ES-I3 (cell line): ENCODE measurements around the gene IRAG1.
A peak's percentile ranks its signal among the peaks of the same experiment; 100 is the strongest.

Experiments used
- H3K36me3 ChIP-seq: 2 replicates; pipeline ENCODE4 v1.6.1; 2013; ENCODE audit warnings: mild to moderate bottlenecking, low read length, control low read depth, moderate library complexity; ENCODE audit not compliant: insufficient read depth
- H3K4me1 ChIP-seq: 2 replicates; pipeline ENCODE4 v1.6.1; 2013; ENCODE audit warnings: mild to moderate bottlenecking, control low read depth, low read length; ENCODE audit not compliant: insufficient read depth
- H3K9ac ChIP-seq: 2 replicates; pipeline ENCODE4 v1.6.1; 2013; ENCODE audit warnings: low read depth, mild to moderate bottlenecking, low read length, moderate library complexity
- H3K9me3 ChIP-seq: 2 replicates; pipeline ENCODE4 v1.6.1; 2013; ENCODE audit warnings: mild to moderate bottlenecking, low read length, moderate library complexity; ENCODE audit not compliant: control insufficient read depth, insufficient read depth

The IRAG1 gene, protein sequence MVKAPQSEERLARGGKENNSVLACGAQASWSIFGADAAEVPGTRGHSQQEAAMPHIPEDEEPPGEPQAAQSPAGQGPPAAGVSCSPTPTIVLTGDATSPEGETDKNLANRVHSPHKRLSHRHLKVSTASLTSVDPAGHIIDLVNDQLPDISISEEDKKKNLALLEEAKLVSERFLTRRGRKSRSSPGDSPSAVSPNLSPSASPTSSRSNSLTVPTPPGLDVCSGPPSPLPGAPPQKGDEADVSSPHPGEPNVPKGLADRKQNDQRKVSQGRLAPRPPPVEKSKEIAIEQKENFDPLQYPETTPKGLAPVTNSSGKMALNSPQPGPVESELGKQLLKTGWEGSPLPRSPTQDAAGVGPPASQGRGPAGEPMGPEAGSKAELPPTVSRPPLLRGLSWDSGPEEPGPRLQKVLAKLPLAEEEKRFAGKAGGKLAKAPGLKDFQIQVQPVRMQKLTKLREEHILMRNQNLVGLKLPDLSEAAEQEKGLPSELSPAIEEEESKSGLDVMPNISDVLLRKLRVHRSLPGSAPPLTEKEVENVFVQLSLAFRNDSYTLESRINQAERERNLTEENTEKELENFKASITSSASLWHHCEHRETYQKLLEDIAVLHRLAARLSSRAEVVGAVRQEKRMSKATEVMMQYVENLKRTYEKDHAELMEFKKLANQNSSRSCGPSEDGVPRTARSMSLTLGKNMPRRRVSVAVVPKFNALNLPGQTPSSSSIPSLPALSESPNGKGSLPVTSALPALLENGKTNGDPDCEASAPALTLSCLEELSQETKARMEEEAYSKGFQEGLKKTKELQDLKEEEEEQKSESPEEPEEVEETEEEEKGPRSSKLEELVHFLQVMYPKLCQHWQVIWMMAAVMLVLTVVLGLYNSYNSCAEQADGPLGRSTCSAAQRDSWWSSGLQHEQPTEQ

DNA sequence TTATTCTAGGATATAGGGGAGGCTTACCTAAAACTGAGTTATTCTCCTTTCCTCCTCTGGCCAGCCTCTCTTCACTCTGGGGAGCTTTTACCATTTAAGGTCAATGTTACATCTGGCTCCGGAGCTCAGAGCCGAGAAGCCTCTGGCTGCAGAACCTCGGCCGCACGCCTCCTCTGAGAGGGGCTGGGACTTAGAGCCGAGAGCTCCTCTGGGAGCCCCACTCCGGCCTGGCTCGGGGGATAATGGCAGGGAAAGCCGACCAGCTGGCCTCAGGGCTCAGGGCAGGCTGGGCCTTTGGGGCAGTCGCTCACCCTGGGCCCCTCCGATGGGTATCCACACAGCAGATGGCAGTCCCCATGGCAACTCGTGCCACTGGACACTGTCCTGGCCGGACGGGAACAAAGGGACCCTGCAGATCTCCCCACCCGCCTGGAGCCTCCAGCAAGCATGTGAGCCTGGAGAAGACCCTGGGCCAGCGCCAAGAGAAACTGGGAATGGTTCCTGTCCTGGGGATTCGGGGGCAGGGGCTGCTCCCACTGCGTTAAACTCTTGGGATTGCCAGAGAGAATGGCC is at the start of gene IRAG1:
TSS of gene IRAG1 (minus strand) at position 247 of the 573 bp plus-strand sequence. CDS start at position 94, 153 bp downstream.
- Histone ChIP-seq H3K36me3 (no peaks in the 10 kb centered on the region), H3K4me1 (peaks cover 7% of the 10 kb centered on the region; the same call in 1 of the 2 replicates), H3K9me3 (no peaks in the 10 kb centered on the region), H3K9ac (no peak within 1 kb of the TSS)

DNA sequence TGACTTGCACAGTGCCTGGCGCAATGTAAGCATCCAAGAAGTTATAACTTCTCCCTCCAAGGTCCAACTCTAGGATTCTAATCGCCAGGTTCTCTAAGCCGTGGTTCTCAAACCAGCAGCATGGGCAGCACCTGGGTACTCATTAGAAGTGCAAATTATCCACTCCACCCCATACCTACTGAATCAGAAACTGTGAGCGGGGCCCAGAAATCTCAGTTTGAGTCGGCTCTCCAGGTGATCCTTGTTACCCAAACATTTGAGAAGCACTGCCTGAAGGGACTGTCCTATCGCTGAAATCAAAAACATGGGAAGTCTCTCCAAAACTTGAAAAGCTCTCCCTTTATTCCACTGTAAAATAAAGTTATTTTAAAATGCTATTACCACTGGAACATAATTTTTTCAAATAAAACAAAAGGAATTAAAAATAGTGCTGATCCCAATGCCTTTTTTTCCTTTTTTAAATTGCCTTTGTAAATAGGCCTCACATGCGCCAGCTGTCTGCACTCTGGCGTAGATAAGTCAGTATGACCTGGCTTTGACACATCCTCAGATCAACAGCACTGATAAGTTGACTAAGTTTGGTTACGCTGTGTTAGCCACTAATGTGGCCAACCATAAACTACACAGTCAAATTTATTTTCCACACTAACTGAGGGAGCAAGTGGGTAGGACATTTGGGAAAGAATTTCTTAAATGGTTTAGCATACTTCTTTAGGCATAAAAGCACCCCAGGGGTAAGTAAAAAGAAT is 49.1 kb upstream of the IRAG1 start:
- Histone ChIP-seq H3K4me1 (no peaks in the 10 kb centered on the region), H3K9ac (no peak overlapping the region), H3K9me3 (no peaks in the 10 kb centered on the region), H3K36me3 (no peaks in the 10 kb centered on the region)

DNA sequence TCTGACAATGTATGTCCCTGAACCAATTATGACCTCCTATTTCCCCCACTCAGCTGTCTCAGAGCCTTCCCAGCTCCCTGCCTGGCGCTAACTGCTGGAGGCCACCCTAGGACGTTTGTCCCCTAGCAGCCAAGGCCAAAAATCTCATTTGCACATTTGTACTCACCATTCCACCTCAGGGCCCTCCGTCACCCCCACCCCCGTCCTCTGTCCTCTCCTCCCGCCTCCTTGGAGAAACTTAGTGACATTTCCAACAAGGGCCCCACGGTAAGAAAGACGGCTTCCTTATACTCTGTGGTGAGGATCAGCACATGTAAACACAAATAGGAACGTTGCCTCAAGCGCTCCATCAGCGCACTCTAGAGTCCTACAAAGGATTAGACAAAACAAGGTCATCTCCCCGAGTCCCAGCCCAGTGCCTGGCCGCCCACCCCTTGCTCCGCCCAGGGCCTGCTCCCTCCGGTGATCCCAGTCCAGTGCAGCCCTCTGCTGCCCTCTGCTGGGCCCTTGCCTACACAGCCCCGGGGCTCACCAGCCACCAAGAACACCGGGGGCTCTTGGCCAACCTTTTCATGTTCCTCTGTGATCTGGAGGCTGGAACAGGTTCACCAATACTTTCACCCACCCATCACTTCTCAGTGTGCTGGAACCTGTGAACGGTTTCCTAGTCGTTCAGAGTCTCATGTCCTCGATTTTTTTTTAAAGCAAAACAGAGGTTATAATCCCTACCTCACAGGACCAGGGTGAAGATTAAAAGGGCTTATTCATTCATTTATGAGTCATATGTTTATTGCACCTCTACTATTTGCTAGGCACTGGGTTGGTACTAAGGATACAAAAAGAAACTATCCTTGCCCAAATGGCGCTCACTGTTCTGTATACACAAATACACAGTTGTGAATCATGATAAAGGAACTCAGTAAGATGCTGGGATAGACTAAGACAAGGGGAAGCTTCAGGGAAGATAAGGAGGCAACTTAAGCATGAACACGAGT is 42.2 kb upstream of the IRAG1 start:
- no peaks in the 10 kb centered on the region; the same call in 1 of the 2 replicates for H3K9me3 ChIP-seq
- no peaks in the 10 kb centered on the region; the same call in 1 of the 2 replicates for H3K4me1 ChIP-seq
- no peaks in the 10 kb centered on the region for H3K36me3 ChIP-seq
- no peak overlapping the region for H3K9ac ChIP-seq

DNA sequence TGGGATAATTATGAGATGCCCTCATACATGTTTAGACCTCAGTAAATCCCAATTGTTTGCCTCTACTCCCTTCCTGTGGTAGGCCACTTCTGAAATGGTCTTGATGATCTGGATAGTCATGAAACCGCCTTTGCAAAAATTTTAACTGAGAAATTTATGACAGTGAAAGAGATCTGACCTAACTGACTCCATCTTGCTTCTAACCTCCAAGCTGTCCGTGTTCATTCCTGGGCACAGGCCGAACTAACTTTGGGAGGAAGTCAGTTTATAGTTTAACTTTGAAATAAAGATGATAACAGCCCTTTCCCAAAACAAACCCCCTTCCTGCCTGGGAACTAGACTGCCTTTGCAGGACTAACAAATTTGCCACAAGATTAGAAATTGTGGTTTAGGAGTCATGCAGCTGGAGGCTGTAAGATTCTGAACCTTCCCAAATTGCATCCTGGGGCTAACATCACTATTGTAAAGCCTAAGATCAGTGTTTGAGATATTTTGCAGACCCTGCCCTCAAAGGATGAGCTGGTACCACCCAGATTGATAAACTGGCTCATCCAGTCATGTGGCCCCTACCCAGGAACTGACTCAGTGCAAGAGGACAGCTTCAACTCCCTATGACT is 37.6 kb upstream of the IRAG1 start:
- peaks cover 2% of the 10 kb centered on the region; the same call in 1 of the 2 replicates for H3K4me1 ChIP-seq
- no peak overlapping the region for H3K9ac ChIP-seq
- no peaks in the 10 kb centered on the region for H3K36me3 ChIP-seq
- H3K9me3 ChIP-seq = no peaks in the 10 kb centered on the region; the same call in 1 of the 2 replicates

DNA sequence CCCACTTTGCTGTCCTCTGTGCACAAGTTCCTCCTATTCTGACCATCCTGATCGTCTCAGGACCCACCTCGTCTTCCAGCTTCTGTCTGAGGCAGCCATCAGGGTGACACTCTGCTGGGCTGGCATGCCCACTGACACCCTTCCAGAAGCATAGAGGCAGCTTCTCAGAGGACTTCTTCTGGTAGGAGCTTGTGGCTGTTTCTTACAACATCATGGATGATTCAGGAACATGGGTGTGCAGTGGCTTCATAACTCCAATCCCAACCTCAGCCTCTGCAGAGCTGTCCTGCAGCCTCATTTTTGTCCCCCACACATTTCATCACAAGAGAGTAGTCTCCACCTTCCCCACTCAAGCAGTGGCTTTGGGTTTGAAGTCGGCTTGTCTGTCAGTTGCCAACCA is 36.6 kb upstream of the IRAG1 start:
- H3K9ac ChIP-seq = no peak overlapping the region
- H3K4me1 ChIP-seq = 0 out of 2 replicates have a peak, but pooled peaks cover 2% of the 10 kb centered on the region
- H3K36me3 ChIP-seq = no peaks in the 10 kb centered on the region

DNA sequence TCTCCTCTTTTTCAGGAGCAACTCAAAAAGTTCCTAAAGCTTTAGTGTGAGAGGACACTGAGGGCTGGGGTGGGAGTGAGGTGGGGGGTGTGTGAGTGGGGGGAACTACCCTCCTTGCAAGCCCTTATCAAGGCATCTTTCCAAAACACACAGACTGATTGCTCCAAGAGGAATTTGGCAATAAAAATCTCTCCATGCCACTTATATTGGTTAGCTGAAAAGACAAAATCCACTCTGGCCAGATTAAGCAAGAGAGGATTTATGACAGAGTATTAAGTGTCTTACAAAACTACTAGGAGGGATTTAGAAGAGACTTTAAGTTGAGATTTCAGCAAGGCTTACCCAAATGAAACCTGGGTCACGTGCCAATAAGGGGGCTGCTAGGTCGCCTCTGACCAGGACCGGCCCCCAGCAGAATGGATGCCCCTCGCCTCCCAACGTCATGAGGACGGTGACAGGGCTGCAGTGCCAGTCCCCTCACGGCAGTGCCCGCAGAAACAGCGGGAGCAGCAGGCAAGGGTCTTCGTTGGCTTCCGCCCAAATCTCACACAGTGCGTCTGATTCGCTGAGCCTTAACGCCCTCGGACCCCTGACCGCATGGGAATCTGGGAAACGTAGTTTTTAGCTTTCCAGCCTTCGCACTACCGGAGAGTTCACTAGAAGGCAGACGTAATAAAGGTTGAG is 35.4 kb upstream of the IRAG1 start:
- H3K9ac ChIP-seq = peak overlapping the region; percentile 80

More for the DNA sequence above, 36.6 kb upstream of the IRAG1 start:
- H3K9me3 ChIP-seq = no peaks in the 10 kb centered on the region; the same call in 1 of the 2 replicates

DNA sequence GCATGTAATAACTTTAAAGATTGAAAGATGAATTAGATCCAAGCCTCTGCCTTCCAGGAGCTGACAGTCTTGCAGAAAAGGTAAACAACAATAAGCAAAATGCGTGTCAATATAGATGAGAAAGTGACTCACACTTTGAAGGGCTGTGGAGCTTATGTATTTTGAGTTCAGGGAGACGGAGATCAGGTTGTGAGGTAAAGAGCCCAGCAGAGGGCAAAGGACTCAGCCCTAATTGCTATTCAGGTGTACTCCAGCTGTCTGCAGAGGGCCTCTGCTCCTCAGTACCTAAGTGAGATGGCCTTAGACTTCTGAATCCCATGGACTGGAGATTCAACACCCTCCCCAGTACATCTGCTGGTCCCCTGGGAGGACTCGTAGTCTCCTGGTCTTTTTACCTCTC is 34.6 kb upstream of the IRAG1 start:
- Histone ChIP-seq H3K4me1 (0 out of 2 replicates have a peak, but pooled peaks cover 2% of the 10 kb centered on the region), H3K36me3 (no peaks in the 10 kb centered on the region), H3K9ac (no peak overlapping the region), H3K9me3 (no peaks in the 10 kb centered on the region; the same call in 1 of the 2 replicates)

More for the DNA sequence above, 35.4 kb upstream of the IRAG1 start:
- no peaks in the 10 kb centered on the region; the same call in 1 of the 2 replicates for H3K9me3 ChIP-seq
- H3K36me3 ChIP-seq = no peaks in the 10 kb centered on the region
- H3K4me1 ChIP-seq = 0 out of 2 replicates have a peak, but pooled peaks cover 2% of the 10 kb centered on the region

DNA sequence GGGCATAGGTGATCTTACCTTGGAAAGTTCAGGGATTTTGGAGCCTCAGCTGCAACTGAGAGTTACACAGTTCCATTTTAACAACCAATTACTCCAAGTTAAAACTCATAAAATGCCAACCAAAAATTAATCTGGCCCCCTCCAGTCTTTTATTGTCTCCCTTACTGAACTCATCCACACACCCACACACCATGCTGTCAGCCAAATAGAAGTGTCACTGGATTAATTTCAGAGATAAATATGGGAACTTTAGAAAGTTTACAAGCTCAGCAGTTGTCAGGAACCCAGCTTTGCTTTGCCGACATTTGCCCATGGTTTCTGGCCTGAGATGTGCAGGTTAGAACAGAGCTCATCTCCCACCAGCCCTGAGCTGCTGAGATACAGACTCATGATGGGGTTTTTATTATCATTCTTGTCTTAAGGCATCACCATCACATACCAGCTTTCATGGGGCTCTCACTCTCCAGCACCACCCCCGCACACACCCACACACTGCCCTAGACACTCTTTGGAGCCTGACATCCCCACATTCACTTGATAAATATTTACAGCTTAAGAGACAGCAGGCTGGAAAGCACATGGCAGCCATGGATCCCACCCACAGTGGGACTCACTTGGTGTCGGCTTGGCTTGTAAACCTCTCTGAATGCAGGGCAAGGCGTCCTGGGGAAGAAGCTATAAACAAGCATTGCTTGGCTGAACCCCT is 33.7 kb upstream of the IRAG1 start:
- 0 out of 2 replicates have a peak, but pooled peaks cover 2% of the 10 kb centered on the region for H3K4me1 ChIP-seq
- no peaks in the 10 kb centered on the region for H3K36me3 ChIP-seq
- H3K9ac ChIP-seq = no peak overlapping the region
- H3K9me3 ChIP-seq = no peaks in the 10 kb centered on the region; the same call in 1 of the 2 replicates

DNA sequence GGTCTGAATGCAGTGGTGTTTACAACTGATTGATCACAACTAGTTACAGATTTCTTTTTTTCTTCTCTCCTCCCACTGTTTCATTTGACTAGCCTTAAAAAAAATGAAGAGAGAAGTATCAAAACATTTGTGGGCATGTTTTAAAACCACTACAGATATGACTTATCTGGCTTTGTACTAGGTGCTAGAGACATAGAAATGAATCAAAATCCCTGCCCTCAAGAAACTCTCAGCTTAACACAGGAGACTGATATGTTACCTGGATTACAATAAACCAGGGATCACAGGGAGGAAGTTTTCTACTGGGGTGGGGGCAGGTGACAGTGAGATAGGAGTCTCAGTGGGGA is 32.3 kb upstream of the IRAG1 start:
- Histone ChIP-seq H3K9ac (no peak overlapping the region), H3K9me3 (no peaks in the 10 kb centered on the region), H3K36me3 (no peaks in the 10 kb centered on the region), H3K4me1 (0 out of 2 replicates have a peak, but pooled peaks cover 2% of the 10 kb centered on the region)

DNA sequence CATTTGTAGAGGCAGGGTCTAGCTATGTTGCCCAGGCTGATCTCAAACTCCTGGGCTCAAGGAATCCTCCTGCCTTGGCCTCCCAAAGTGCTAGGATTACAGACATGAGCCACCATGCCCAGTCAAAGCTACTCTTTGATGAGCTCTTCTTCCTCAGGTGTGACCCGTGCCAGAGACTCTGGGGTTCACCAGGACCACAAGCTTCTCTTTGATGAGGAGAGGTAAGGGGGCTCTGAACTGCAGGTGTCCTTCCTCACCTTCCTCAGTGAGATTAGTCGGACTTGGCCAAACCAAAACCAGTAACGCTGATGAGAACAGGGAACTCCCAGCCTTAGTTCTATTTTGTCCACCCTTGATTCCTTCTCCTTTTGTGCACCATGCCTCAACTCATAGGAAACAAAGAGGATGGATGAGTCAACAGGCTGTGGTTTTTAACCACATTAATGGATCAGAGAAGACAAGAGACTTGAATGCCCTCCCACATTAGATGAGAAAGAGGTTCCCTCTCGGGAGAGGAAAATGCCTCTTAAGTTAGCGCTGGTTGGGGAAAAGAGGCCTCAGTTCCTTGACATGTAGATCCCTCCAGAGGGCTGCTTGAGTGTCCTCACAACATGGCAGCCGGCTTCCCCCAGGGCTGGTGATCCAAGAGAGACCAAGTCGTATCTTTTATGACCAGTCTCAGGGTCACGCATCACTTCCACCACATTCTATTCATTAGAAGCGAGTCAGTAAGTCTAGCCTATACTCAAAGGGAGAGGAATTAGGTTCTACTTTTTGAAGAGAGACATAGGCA is 31.8 kb upstream of the IRAG1 start:
- H3K9me3 ChIP-seq = no peaks in the 10 kb centered on the region
- H3K4me1 ChIP-seq = 0 out of 2 replicates have a peak, but pooled peaks cover 2% of the 10 kb centered on the region
- no peaks in the 10 kb centered on the region for H3K36me3 ChIP-seq
- no peak overlapping the region for H3K9ac ChIP-seq

DNA sequence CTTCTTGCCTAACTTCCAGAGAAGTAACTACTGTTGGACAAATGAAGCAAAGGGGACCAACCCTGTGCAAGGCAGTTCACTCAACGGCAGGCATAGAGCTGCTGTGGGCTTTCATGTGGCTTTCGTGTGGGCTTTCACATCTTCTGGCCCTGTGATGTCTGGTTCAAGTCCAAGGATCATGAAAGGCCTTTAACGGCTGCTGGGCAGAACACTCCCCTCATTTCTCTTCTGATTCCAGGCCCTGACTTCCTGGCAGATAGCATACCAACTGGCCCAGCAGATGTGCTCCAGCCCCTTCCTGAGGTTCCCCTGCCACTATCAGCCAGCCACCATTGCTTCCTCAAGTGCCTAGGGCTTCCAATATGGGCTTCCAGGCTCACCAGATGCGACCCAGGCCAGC is 28.8 kb upstream of the IRAG1 start:
- no peaks in the 10 kb centered on the region for H3K36me3 ChIP-seq
- H3K9ac ChIP-seq = no peak overlapping the region
- H3K9me3 ChIP-seq = no peaks in the 10 kb centered on the region
- no peaks in the 10 kb centered on the region for H3K4me1 ChIP-seq
